ENCODE data around the gene DOCK4. TPM values are rescaled to one million over a fixed set of nuclear protein-coding genes. Genes with fewer than 3 reads are reported as not detected.

DOCK4 gene
- total RNA-seq, 1 donor from 2014 or later, result 10.6 TPM

- DNase-seq (ENCODE audit: low read depth), result no peak
- TF ChIP-seq CTCF (conservative IDR thresholded peaks at IDR 0.05; ENCODE audit: low read depth, low read length), result no peak
- no peak overlapping the region for H3K4me3 ChIP-seq (ENCODE audit: low read depth, low read length)
Observed at GRCh38 chr7:112042631-112043030, 163.6 kb downstream of the DOCK4 start.

GRCh38 chr7:112038353-112038752, 167.8 kb downstream of the DOCK4 start:
- no peak for TF ChIP-seq CTCF (conservative IDR thresholded peaks at IDR 0.05; ENCODE audit: low read depth, low read length)
- no peak overlapping the region for H3K4me3 ChIP-seq (ENCODE audit: low read depth, low read length)
- DNase-seq (ENCODE audit: low read depth), result no peak

GRCh38 chr7:112036071-112036470, 170.1 kb downstream of the DOCK4 start:
- H3K4me3 ChIP-seq (ENCODE audit: low read depth, low read length), result no peak overlapping the region
- DNase-seq (ENCODE audit: low read depth), result no peak
- no peak for TF ChIP-seq CTCF (conservative IDR thresholded peaks at IDR 0.05; ENCODE audit: low read depth, low read length)

GRCh38 chr7:112031689-112032088, 174.5 kb downstream of the DOCK4 start:
- TF ChIP-seq CTCF (conservative IDR thresholded peaks at IDR 0.05; ENCODE audit: low read depth, low read length), result no peak
- DNase-seq (ENCODE audit: low read depth), result no peak
- H3K4me3 ChIP-seq (ENCODE audit: low read depth, low read length), result no peak overlapping the region

- TF ChIP-seq CTCF (conservative IDR thresholded peaks at IDR 0.05; ENCODE audit: low read depth, low read length), result no peak
- no peak overlapping the region for H3K4me3 ChIP-seq (ENCODE audit: low read depth, low read length)
- DNase-seq (ENCODE audit: low read depth), result no peak
Observed at GRCh38 chr7:112025556-112025955, 180.6 kb downstream of the DOCK4 start.

- no peak overlapping the region for H3K4me3 ChIP-seq (ENCODE audit: low read depth, low read length)
- DNase-seq (ENCODE audit: low read depth), result no peak
- TF ChIP-seq CTCF (conservative IDR thresholded peaks at IDR 0.05; ENCODE audit: low read depth, low read length), result no peak
Observed at GRCh38 chr7:112023786-112024185, 182.4 kb downstream of the DOCK4 start.

GRCh38 chr7:112023282-112023681, 182.9 kb downstream of the DOCK4 start:
- no peak for TF ChIP-seq CTCF (conservative IDR thresholded peaks at IDR 0.05; ENCODE audit: low read depth, low read length)
- DNase-seq (ENCODE audit: low read depth), result no peak
- H3K4me3 ChIP-seq (ENCODE audit: low read depth, low read length), result no peak overlapping the region
